ENCODE measurements around the gene PLVAP. TPM values are rescaled to one million over a fixed set of nuclear protein-coding genes. Genes with fewer than 3 reads are reported as not detected.

The PLVAP gene
- total and polyA plus RNA-seq, 9 of the 15 experiments (the other 6 are each of a cell fraction or from before 2014, with no cell fraction given), result 0.09 to 0.84 (median 0.51) TPM; not detected in 4

GRCh38 chr19:17405250-17406045 lies 28.3 kb upstream of the PLVAP start, which contains the start of gene BST2 (continued):
- peak; percentile 94 for TF ChIP-seq RREB1 (CRISPR knock-in tag; IDR thresholded peaks at IDR 0.05)
- no peak for TF ChIP-seq ZNF134 (CRISPR knock-in tag; conservative IDR thresholded peaks at IDR 0.05)
- TF ChIP-seq ZBTB1 (CRISPR knock-in tag; IDR thresholded peaks at IDR 0.05; ENCODE audit: borderline replicate concordance, low read depth), result no peak
- TF ChIP-seq GTF2E2 (tag; IDR thresholded peaks at IDR 0.05), result peak; percentile 75; the same call in 1 of the 2 replicates
- no peak for TF ChIP-seq ZNF764 (CRISPR knock-in tag; IDR thresholded peaks at IDR 0.05; ENCODE audit: low read depth)
- TF ChIP-seq PPARD (CRISPR knock-in tag; IDR thresholded peaks at IDR 0.05), result no peak
- TF ChIP-seq, protein P1, sequence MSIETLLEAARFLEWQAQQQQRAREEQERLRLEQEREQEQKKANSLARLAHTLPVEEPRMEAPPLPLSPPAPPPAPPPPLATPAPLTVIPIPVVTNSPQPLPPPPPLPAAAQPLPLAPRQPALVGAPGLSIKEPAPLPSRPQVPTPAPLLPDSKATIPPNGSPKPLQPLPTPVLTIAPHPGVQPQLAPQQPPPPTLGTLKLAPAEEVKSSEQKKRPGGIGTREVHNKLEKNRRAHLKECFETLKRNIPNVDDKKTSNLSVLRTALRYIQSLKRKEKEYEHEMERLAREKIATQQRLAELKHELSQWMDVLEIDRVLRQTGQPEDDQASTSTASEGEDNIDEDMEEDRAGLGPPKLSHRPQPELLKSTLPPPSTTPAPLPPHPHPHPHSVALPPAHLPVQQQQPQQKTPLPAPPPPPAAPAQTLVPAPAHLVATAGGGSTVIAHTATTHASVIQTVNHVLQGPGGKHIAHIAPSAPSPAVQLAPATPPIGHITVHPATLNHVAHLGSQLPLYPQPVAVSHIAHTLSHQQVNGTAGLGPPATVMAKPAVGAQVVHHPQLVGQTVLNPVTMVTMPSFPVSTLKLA (conservative IDR thresholded peaks at IDR 0.05), result peak in 1 of 2 experiments; percentile 62; a peak in 2 of 4 replicates
- no peak for TF ChIP-seq RAD51 (IDR thresholded peaks at IDR 0.05; ENCODE audit: borderline replicate concordance, low read depth)
- TF ChIP-seq ETV5 (CRISPR knock-in tag; IDR thresholded peaks at IDR 0.05; ENCODE audit: low read depth), result no peak
- no peak for TF ChIP-seq ATF1 (CRISPR knock-in tag; IDR thresholded peaks at IDR 0.05)
- peak; percentile 54; the same call in 1 of the 2 replicates for TF ChIP-seq ATF1 (tag; IDR thresholded peaks at IDR 0.05)
- TF ChIP-seq HNRNPL (IDR thresholded peaks at IDR 0.05; ENCODE audit: low read depth, low read length), result no peak
- TF ChIP-seq ELF4 (CRISPR knock-in tag; IDR thresholded peaks at IDR 0.05), result no peak
- TF ChIP-seq ATF7 (IDR thresholded peaks at IDR 0.05), result peak; percentile 61
- 0 out of 2 replicates have a peak, but pooled peaks have one; percentile 67 for TF ChIP-seq ZZZ3 (IDR thresholded peaks at IDR 0.05)
- TF ChIP-seq, protein P2, sequence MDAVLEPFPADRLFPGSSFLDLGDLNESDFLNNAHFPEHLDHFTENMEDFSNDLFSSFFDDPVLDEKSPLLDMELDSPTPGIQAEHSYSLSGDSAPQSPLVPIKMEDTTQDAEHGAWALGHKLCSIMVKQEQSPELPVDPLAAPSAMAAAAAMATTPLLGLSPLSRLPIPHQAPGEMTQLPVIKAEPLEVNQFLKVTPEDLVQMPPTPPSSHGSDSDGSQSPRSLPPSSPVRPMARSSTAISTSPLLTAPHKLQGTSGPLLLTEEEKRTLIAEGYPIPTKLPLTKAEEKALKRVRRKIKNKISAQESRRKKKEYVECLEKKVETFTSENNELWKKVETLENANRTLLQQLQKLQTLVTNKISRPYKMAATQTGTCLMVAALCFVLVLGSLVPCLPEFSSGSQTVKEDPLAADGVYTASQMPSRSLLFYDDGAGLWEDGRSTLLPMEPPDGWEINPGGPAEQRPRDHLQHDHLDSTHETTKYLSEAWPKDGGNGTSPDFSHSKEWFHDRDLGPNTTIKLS (IDR thresholded peaks at IDR 0.05; ENCODE audit: borderline replicate concordance, low read depth), result no peak
- TF ChIP-seq BACH1 (tag; IDR thresholded peaks at IDR 0.05), result 0 out of 2 replicates have a peak, but pooled peaks have one; percentile 3
- no peak for TF ChIP-seq CHD2 (IDR thresholded peaks at IDR 0.05; ENCODE audit: low read depth, low read length)
- TF ChIP-seq ZNF77 (CRISPR knock-in tag; IDR thresholded peaks at IDR 0.05), result no peak
- no peak for TF ChIP-seq NCOA6 (IDR thresholded peaks at IDR 0.05)

Data from K562 (cell line).